HCT116 (cell line): ENCODE results near the gene STK4. TPM values are rescaled to one million over a fixed set of nuclear protein-coding genes. Genes with fewer than 3 reads are reported as not detected.
"Not testable (repeated sequence)": the region's sequence is repeated elsewhere in the genome, so short reads cannot be mapped to it uniquely, and the experiment has no call there.

Experiments
- ATAC-seq: fragments of 200-7000 bp; cut with Tn5 transposase; 2 replicates; pipeline ENCODE4 v1.9.1; 2020; ENCODE audit warnings: mild to moderate bottlenecking, moderate library complexity
- BruUV-seq: library from RNA; stranded (reverse); fragments of 400-500 nt; replicated peaks from 2 replicates; lab custom pipeline; 2021; lab: Mats Ljungman, UMichigan
- CTCF ChIA-PET: fragments of 300-600 bp; sonication (Branson Sonifier 250); formaldehyde crosslinking; loops from one replicate; lab custom pipeline; 2021; ENCODE audit warnings: antibody characterized with exemption; lab: Charles Lee
- POLR2A ChIA-PET: fragments of 300-600, 350-600 bp; sonication (Branson Sonifier 250); formaldehyde crosslinking; loops from one replicate; lab custom pipeline; 2021; ENCODE audit warnings: antibody characterized with exemption; lab: Charles Lee
- RAD21 ChIA-PET, 2 experiments: fragments of 300-600 bp; sonication (Branson Sonifier 250); formaldehyde crosslinking; loops; one replicate each; lab custom pipeline; 2023; ENCODE audit warnings: low total read pairs in 2 of 2; ENCODE audit not compliant: uncharacterized antibody in 2 of 2, unreplicated experiment in 2 of 2, low non-redundant PET in 1 of 2; lab: Charles Lee
- DNase-seq: peaks from one replicate; pipeline ENCODE4 v3.0.0-alpha.2; 2010; ENCODE audit warnings: low read depth, low spot score
- H2AFZ ChIP-seq: fragments of 200-600 bp; shearing (Covaris generic), sonication (generic); 2 replicates; pipeline ENCODE4 v1.6.1; 2017; ENCODE audit warnings: low read depth, mixed run types, mixed read lengths, antibody characterized with exemption, low read length; ENCODE audit not compliant: poor library complexity, severe bottlenecking
- H3K27ac ChIP-seq: 2 replicates; pipeline ENCODE4 v1.5.1; 2012; ENCODE audit warnings: low read depth, low read length
- H3K27me3 ChIP-seq: fragments of 200-600 bp; sonication (generic); 2 replicates; pipeline ENCODE4 v1.6.1; 2016; ENCODE audit warnings: mixed run types, low read length, mixed read lengths; ENCODE audit not compliant: insufficient read depth
- H3K36me3 ChIP-seq, 2 experiments: fragments of 200-500 bp in 1 of 2; fragments of 200-600 bp in 1 of 2; sonication (Bioruptor generic) in 1 of 2; sonication (generic) in 1 of 2; 2 replicates each; pipeline versions ENCODE4 v1.5.1 to v1.6.1; 2014 to 2016; ENCODE audit warnings: low read length in 2 of 2, inconsistent platforms in 1 of 2, mixed read lengths in 1 of 2, mixed run types in 1 of 2; ENCODE audit not compliant: insufficient read depth in 2 of 2, control insufficient read depth in 1 of 2
- H3K4me1 ChIP-seq, 2 experiments: fragments of 200-600 bp in 1 of 2; sonication (generic) in 1 of 2; 2 replicates each; pipeline versions ENCODE4 v1.5.1 to v1.6.1; 2012 to 2017; ENCODE audit warnings: low read length in 2 of 2, inconsistent platforms in 1 of 2, mild to moderate bottlenecking in 1 of 2, mixed read lengths in 1 of 2, mixed run types in 1 of 2, moderate library complexity in 1 of 2; ENCODE audit not compliant: insufficient read depth in 2 of 2, control insufficient read depth in 1 of 2
- H3K4me2 ChIP-seq: fragments of 200-600 bp; sonication (generic); 2 replicates; pipeline ENCODE4 v1.6.1; 2017; ENCODE audit warnings: mixed run types, low read length, mixed read lengths
- H3K4me3 ChIP-seq, 2 experiments: fragments of 200-600 bp in 1 of 2; sonication (generic) in 1 of 2; replicated peaks in 1 of 2; 2 replicates each; pipeline ENCODE4 v1.5.1; 2011 to 2016; ENCODE audit warnings: low read length in 2 of 2, control low read depth in 1 of 2, low read depth in 1 of 2, mild to moderate bottlenecking in 1 of 2, mixed read lengths in 1 of 2, mixed run types in 1 of 2
- H3K79me2 ChIP-seq: fragments of 200-600 bp; sonication (generic); 2 replicates; pipeline ENCODE4 v1.6.1; 2017; ENCODE audit warnings: mild to moderate bottlenecking, mixed run types, low read length, moderate library complexity, mixed read lengths; ENCODE audit not compliant: insufficient read depth
- H3K9ac ChIP-seq: fragments of 200-600 bp; sonication (generic); 2 replicates; pipeline ENCODE4 v1.6.1; 2016; ENCODE audit warnings: low read length, mixed read lengths
- H3K9me2 ChIP-seq: fragments of 200-600 bp; sonication (generic), shearing (Covaris generic); 2 replicates; pipeline ENCODE4 v1.6.1; 2017; ENCODE audit warnings: mixed run types, mild to moderate bottlenecking, moderate library complexity; ENCODE audit not compliant: insufficient read depth
- H3K9me3 ChIP-seq, 2 experiments: fragments of 200-500 bp in 1 of 2; fragments of 200-600 bp in 1 of 2; sonication (Bioruptor generic) in 1 of 2; sonication (generic) in 1 of 2; 2 replicates each; pipeline ENCODE4 v1.6.1; 2014 to 2017; ENCODE audit warnings: low read length in 2 of 2, mixed read lengths in 2 of 2, inconsistent platforms in 1 of 2, low read depth in 1 of 2, mild to moderate bottlenecking in 1 of 2, mixed run types in 1 of 2, moderate library complexity in 1 of 2; ENCODE audit not compliant: control insufficient read depth in 1 of 2, insufficient read depth in 1 of 2
- H4K20me1 ChIP-seq: fragments of 200-600 bp; sonication (generic), shearing (Covaris generic); 2 replicates; pipeline ENCODE4 v1.6.1; 2017; ENCODE audit warnings: mixed run types, mild to moderate bottlenecking, moderate library complexity; ENCODE audit not compliant: insufficient read depth
- CBX3 ChIP-seq: IDR thresholded peaks from 2 replicates; pipeline ENCODE4 v1.6.1; 2012; ENCODE audit warnings: low read depth
- CEBPB ChIP-seq: IDR thresholded peaks from 2 replicates; pipeline ENCODE4 v1.6.1; 2012; ENCODE audit warnings: low read depth
- EZH2phosphoT487 ChIP-seq: fragments of 200-600 bp; IDR thresholded peaks from 2 replicates; pipeline ENCODE4 v1.6.1; 2018; ENCODE audit warnings: antibody characterized with exemption, borderline replicate concordance
- FOSL1 ChIP-seq: IDR thresholded peaks from 2 replicates; pipeline ENCODE4 v1.6.1; 2012; ENCODE audit warnings: low read depth
- JUND ChIP-seq: IDR thresholded peaks from 2 replicates; pipeline ENCODE4 v1.6.1; 2012
- SP1 ChIP-seq: IDR thresholded peaks from 2 replicates; pipeline ENCODE4 v1.6.1; 2012; ENCODE audit warnings: low read depth
- TCF7L2 ChIP-seq: IDR thresholded peaks from 2 replicates; pipeline ENCODE4 v1.7.0; 2011; ENCODE audit warnings: borderline replicate concordance, inconsistent platforms; ENCODE audit not compliant: insufficient read depth, insufficient read length; ENCODE audit errors: extremely low read depth
- ZFX ChIP-seq: fragments of 450-650 bp; IDR thresholded peaks from 2 replicates; pipeline ENCODE4 v1.6.1; 2017
- intact Hi-C: fragments of 100-400 bp; cut with micrococcal nuclease; formaldehyde crosslinking; loops from 2 replicates; pipeline ENCODE4 v1.10.0; 2022
- total RNA-seq: library from RNA; stranded (reverse); gene quantifications from one replicate; pipeline ENCODE4 v1.2.1, GENCODE V29; 2021; ENCODE audit not compliant: unreplicated experiment

The STK4 gene
- total RNA-seq, 1 experiment from 2014 or later = 45.4 TPM

GRCh38 chr20:45061244-45061643, 94.9 kb downstream of the STK4 start:
- Histone ChIP-seq H2AFZ (no peak overlapping the region), H3K4me3 (no peak overlapping the region), H3K9ac (no peak overlapping the region), H3K4me2 (0 out of 2 replicates have a peak overlapping the region, but pooled peaks have one; percentile 4), H3K27me3 (no peaks in the 10 kb centered on the region), H3K36me3 (peaks cover 0 to 6% of the 10 kb centered on the region in 2 experiments; a peak in 1 of 4 replicates), H3K9me3 (no peaks in the 10 kb centered on the region), H4K20me1 (no peaks in the 10 kb centered on the region), H3K27ac (no peak overlapping the region), H3K4me1 (peaks cover 0 to 8% of the 10 kb centered on the region in 2 experiments; a peak in 2 of 4 replicates), H3K79me2 (peaks cover 5% of the 10 kb centered on the region; the same call in 1 of the 2 replicates), H3K9me2 (no peaks in the 10 kb centered on the region)
- CTCF ChIA-PET = interaction anchor here (1.7 kb wide), 1 partner anchor 17 kb away, joined by 8 read pairs; no protein-coding TSS in a partner anchor
- DNase-seq = peak; percentile 26
- no peak for ATAC-seq
- POLR2A ChIA-PET = no interaction called here
- TF ChIP-seq TCF7L2 (no peak), EZH2phosphoT487 (no peak), JUND (peak; percentile 31; the same call in 1 of the 2 replicates), CBX3 (no peak), CEBPB (peak; percentile 59), ZFX (no peak), FOSL1 (peak; percentile 40; the same call in 1 of the 2 replicates), SP1 (peak; percentile 28)
- RAD21 ChIA-PET = no interaction called here
- no TSS peak for BruUV-seq
- intact Hi-C loops = no loop called here

DNA sequence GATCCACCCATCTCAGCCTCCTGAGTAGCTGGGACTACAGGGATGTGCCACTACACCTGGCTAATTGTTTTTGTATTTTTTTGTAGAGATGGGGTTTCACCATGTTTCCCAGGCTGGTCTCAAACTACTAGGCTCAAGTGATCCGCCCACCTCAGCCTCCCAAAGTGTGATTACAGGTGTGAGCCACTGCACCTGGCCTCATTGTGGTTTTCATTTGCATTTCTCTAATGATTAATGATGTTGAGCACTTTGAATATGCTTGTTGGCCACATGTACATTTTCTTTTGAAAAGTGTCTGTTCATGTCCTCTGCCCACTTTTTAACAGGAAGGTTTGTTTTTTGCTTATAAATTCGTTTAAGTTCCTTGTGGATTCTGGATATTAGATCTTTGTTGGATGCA, 96.8 kb downstream of the STK4 start:
- H3K9ac ChIP-seq, H3K9me3 ChIP-seq, H3K4me1 ChIP-seq, BruUV-seq, H3K27me3 ChIP-seq, H4K20me1 ChIP-seq, ATAC-seq, H3K79me2 ChIP-seq, H3K9me2 ChIP-seq, POLR2A ChIA-PET, CTCF ChIA-PET, H3K4me3 ChIP-seq, H3K27ac ChIP-seq, RAD21 ChIA-PET, H3K36me3 ChIP-seq, H3K4me2 ChIP-seq, H2AFZ ChIP-seq, DNase-seq, intact Hi-C loops: not testable (repeated sequence)
